Subcutaneous adipose tissue (tissue), 4 donors: Measurements from ENCODE around the gene SKIC8. TPM values are rescaled to one million over a fixed set of nuclear protein-coding genes. Genes with fewer than 3 reads are reported as not detected.

Experiments used
- total RNA-seq, 4 donors: library from RNA; depleted of rRNA; stranded (reverse); fragments of >200 nt; gene quantifications; one replicate each; pipeline ENCODE4 v1.1.0, GENCODE V29; 2016
- TF ChIP-seq, protein P1 (sequence below): fragments of 450-650 bp; IDR thresholded peaks from one replicate; pipeline ENCODE4 v1.5.1; 2016; ENCODE audit warnings: low read depth, mild to moderate bottlenecking, control low read depth, antibody characterized with exemption, moderate library complexity

SKIC8 gene
- total RNA-seq, 4 donors from 2014 or later = 50.0 to 70.8 (median 64.3) TPM

DNA sequence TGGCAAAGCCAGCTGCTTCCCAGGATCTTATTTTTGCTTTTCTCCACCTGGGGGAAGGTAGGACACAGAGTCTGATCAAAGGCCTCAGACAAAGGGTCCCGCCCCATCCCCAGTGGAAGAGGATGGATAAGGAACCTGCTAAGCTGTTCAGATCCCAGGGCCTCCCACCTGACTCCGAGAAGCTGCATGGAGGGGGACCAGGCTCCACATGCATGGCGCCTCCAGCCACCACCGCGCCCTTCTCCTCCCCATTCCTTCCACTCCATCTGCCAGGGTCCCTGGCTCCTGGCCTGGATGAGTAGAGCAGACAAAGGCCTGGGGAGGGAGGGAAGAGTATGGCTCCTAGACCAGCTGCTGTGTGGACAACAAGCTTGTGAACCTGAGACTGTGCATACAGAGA, 20.8 kb upstream of the SKIC8 start:
- TF ChIP-seq, protein P1, sequence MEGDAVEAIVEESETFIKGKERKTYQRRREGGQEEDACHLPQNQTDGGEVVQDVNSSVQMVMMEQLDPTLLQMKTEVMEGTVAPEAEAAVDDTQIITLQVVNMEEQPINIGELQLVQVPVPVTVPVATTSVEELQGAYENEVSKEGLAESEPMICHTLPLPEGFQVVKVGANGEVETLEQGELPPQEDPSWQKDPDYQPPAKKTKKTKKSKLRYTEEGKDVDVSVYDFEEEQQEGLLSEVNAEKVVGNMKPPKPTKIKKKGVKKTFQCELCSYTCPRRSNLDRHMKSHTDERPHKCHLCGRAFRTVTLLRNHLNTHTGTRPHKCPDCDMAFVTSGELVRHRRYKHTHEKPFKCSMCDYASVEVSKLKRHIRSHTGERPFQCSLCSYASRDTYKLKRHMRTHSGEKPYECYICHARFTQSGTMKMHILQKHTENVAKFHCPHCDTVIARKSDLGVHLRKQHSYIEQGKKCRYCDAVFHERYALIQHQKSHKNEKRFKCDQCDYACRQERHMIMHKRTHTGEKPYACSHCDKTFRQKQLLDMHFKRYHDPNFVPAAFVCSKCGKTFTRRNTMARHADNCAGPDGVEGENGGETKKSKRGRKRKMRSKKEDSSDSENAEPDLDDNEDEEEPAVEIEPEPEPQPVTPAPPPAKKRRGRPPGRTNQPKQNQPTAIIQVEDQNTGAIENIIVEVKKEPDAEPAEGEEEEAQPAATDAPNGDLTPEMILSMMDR = no peak

DNA sequence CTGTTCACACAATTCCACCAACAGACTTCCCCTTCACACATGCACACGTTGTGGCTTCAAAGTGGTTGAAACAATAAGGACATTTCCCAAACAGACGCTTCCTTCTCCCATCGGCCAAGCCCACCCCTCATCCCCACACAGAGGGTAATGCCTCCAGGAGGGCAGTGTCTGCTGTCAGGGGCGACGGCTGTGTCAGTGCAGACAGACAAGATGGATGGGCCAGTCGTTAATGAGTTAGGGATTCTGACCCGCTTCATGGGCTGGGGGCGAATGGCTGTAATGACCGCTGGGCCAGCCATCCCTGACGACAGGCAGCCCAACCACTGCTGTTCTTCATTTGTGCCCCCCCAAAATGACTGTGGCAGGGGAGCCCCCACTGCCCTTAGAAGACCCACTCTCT, 20.2 kb upstream of the SKIC8 start:
- TF ChIP-seq, protein P1 = no peak

- TF ChIP-seq, protein P1 = no peak
These were observed 17.9 kb upstream of the SKIC8 start for GRCh38 chr15:78317145-78317836.

- TF ChIP-seq, protein P1 = no peak
These were observed 17.1 kb upstream of the SKIC8 start for GRCh38 chr15:78316283-78317083.

GRCh38 chr15:78315686-78316282, 16.4 kb upstream of the SKIC8 start:
- TF ChIP-seq, protein P1 = no peak

DNA sequence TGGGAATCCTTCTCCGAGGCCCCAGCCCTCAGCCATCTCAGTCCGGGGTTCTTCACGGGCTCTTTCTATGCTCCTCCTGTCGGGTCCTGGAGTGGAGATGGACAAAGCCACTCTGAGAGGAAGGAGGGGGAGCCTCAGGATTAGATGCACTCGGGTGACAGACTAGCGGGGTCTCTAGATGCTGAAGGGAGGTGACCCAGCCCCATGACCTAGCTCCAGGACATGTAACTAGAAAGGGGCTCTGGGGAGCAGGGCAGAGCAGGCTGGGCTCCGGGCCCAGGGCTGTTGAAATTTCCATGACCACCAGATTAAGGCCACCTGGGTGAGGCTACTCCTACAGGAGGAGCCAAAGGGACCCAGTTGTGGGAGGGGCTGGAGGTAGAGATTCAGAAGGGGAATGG, 14.8 kb upstream of the SKIC8 start:
- TF ChIP-seq, protein P1 = no peak

GRCh38 chr15:78313383-78313782, 14.0 kb upstream of the SKIC8 start:
- TF ChIP-seq, protein P1 = no peak
